Activated CD4-positive, alpha-beta T cell treated with anti-CD3 and anti-CD28 coated beads for 36 hours (primary cell): Measurements from ENCODE around the gene PLN. TPM values are rescaled to one million over a fixed set of nuclear protein-coding genes. Genes with fewer than 3 reads are reported as not detected.

Source experiments
- ATAC-seq: fragments of 200-7000 bp; cut with Tn5 transposase; one replicate; pipeline ENCODE4 v1.10.0; 2021; ENCODE audit warnings: mild to moderate bottlenecking, moderate library complexity
- CTCF ChIA-PET: fragments of 350-600 bp; sonication (Branson Sonifier 250); formaldehyde crosslinking; loops from one replicate; lab custom pipeline; 2021; ENCODE audit warnings: antibody characterized with exemption; lab: Charles Lee
- POLR2A ChIA-PET: fragments of 350-600 bp; sonication (Branson Sonifier 250); formaldehyde crosslinking; loops from one replicate; lab custom pipeline; 2021; ENCODE audit warnings: antibody characterized with exemption, inconsistent platforms; lab: Charles Lee
- DNase-seq: peaks from one replicate; pipeline ENCODE4 v3.0.0-alpha.2; 2020
- H3K27ac Mint-ChIP-seq: one replicate; pipeline ENCODE4 v1.8.0; 2021; ENCODE audit warnings: mixed read lengths
- H3K27me3 Mint-ChIP-seq: one replicate; pipeline ENCODE4 v1.8.0; 2021; ENCODE audit warnings: mixed read lengths
- H3K36me3 Mint-ChIP-seq: one replicate; pipeline ENCODE4 v1.8.0; 2021; ENCODE audit warnings: low read depth, mixed read lengths
- H3K4me1 Mint-ChIP-seq: one replicate; pipeline ENCODE4 v1.8.0; 2021; ENCODE audit warnings: mixed read lengths
- H3K4me3 Mint-ChIP-seq: one replicate; pipeline ENCODE4 v1.8.0; 2021; ENCODE audit warnings: mild to moderate bottlenecking, moderate library complexity, mixed read lengths
- H3K9me3 Mint-ChIP-seq: one replicate; pipeline ENCODE4 v1.8.0; 2021; ENCODE audit warnings: low read depth, mixed read lengths
- intact Hi-C, 2 experiments: fragments of 100-400 bp; cut with DNase I in 1 of 2; cut with micrococcal nuclease in 1 of 2; formaldehyde crosslinking; loops; one replicate each; pipeline versions ENCODE4 v1.14.2 to v1.15.1; 2022 to 2024; cut with DNase I, micrococcal nuclease
- total RNA-seq, 2 experiments: library from RNA; stranded (reverse); gene quantifications; one replicate each; pipeline ENCODE4 v1.2.3, GENCODE V29; 2021

PLN gene
- total RNA-seq, 2 experiments from 2014 or later: not detected

DNA sequence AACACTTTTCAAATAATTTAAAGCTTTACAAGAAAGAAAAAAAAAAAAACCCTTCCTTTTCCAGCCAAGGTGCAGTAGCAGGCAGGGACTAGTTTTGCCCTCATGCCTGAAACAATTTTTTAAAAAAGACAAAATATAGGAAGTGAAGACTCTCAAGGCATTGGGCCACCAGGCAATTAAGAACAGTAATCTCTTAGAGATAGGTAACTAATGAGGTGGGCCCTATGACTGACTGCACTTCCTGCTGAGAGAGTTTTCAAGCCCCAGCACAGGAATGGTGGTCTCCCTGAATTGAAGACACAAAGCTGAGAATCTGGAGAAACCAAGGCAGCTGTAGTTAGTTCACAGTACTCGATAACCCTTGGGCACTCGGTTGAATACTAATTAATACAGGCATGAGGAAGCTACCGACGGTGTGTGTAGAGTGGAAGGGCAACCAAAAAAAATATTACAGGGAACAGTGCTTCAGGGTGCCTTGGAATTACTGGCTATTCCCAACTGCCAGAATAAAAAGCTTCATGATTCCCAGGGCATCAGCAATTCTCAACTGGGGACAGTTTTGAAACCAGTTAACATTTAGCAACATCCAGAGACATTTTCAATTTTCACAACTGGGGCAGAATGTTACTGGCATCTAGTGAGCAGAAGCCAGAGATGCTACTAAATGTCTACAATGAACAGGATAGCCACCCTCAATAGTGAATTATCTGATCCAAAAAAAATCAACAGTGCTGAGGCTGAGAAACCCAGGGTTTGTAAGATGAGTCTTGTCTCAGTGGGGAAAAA, 36.0 kb upstream of the PLN start:
- no peaks in the 10 kb centered on the region for H3K27me3 Mint-ChIP-seq
- intact Hi-C loops: no loop called here
- H3K4me1 Mint-ChIP-seq: peaks cover 28% of the 10 kb centered on the region
- no peaks in the 10 kb centered on the region for H3K9me3 Mint-ChIP-seq
- H3K27ac Mint-ChIP-seq: peak overlapping the region; percentile 70
- ATAC-seq (no peak), DNase-seq (no peak)
- CTCF ChIA-PET: interaction anchor here (0.6 to 1.6 kb wide), 7 partner anchors 14 to 655 kb away, joined by 3 to 6 read pairs (median 3); no protein-coding TSS in a partner anchor
- POLR2A ChIA-PET: no interaction called here
- no peak overlapping the region for H3K4me3 Mint-ChIP-seq
- peaks cover 17% of the 10 kb centered on the region for H3K36me3 Mint-ChIP-seq

DNA sequence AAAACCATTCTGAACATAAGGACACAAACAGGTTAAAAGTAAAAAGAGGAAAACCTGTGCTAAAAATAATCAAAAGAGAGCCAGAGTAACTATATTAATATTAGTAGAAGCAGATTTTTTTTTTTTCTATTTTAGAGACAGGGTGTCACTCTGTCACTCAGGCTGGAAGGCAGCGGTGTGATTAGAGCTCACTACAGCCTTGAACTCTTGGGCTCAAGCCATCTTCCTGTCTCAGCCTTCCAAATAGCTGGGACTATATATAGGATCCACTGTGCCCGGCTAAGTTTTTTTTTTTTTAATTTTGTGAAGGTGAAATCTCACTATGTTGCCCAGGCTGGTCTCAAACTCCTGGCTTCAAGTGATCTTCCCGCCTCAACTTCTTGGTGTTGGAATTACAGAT, 33.4 kb upstream of the PLN start:
- ATAC-seq: no peak
- CTCF ChIA-PET: no interaction called here

DNA sequence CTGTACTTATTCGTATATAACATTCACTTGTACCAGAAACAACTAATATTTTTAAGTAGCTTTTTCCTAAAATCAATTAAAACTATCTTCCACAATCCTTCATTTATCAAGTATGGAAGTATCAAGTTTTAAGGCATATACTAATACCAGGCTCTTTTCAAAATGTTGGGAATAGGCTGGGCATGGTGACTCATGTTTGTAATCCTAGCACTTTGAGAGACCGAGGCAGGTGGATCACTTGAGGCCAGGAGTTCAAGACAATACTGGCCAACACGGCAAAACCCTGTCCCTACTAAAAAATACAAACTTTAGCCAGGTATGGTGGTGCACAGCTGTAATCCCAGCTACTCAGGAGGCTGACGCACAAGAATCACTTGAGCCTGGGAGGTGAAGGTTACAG, 25.7 kb upstream of the PLN start:
- ATAC-seq (no peak), DNase-seq (no peak)
- intact Hi-C loops: no loop called here
- Mint-ChIP-seq H3K4me1 (peaks cover 25% of the 10 kb centered on the region), H3K36me3 (peaks cover 50% of the 10 kb centered on the region), H3K27ac (no peak overlapping the region), H3K9me3 (peaks cover 6% of the 10 kb centered on the region), H3K4me3 (no peak overlapping the region), H3K27me3 (no peaks in the 10 kb centered on the region)
- ChIA-PET CTCF (interaction anchor here (0.6 to 0.7 kb wide), 2 partner anchors 23 to 141 kb away, joined by 3 read pairs; no protein-coding TSS in a partner anchor), POLR2A (no interaction called here)

More for the DNA sequence above, 33.4 kb upstream of the PLN start:
- POLR2A ChIA-PET: no interaction called here
- peaks cover 33% of the 10 kb centered on the region for H3K4me1 Mint-ChIP-seq
- no peak overlapping the region for H3K4me3 Mint-ChIP-seq
- DNase-seq: no peak
- intact Hi-C loops: no loop called here
- H3K36me3 Mint-ChIP-seq: peaks cover 39% of the 10 kb centered on the region
- peaks cover 5% of the 10 kb centered on the region for H3K9me3 Mint-ChIP-seq
- no peaks in the 10 kb centered on the region for H3K27me3 Mint-ChIP-seq
- H3K27ac Mint-ChIP-seq: no peak overlapping the region

DNA sequence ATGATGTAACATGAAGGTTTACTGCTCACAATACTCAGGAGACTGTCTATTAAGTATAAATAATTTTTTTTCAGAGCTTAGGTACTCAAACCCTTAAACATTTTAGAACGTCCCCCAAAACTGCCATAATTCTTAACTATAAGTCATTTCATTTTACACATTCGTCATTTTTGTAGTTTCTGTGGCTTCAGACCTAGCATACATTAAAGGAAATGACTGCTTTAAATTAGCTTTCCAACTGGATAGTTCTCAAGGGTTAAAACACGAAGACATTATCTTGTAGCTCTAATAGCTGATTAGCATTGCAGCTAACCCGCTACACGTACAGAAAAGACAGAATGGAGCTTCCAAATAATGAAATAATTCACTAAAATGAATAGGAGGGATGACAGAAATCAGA, 24.9 kb upstream of the PLN start:
- H3K4me3 Mint-ChIP-seq: no peak overlapping the region
- ATAC-seq: no peak
- H3K27me3 Mint-ChIP-seq: no peaks in the 10 kb centered on the region
- peaks cover 21% of the 10 kb centered on the region for H3K4me1 Mint-ChIP-seq
- peaks cover 42% of the 10 kb centered on the region for H3K36me3 Mint-ChIP-seq
- no peak overlapping the region for H3K27ac Mint-ChIP-seq
- intact Hi-C loops: no loop called here
- CTCF ChIA-PET: no interaction called here
- peaks cover 2% of the 10 kb centered on the region for H3K9me3 Mint-ChIP-seq
- no peak for DNase-seq
- POLR2A ChIA-PET: no interaction called here

DNA sequence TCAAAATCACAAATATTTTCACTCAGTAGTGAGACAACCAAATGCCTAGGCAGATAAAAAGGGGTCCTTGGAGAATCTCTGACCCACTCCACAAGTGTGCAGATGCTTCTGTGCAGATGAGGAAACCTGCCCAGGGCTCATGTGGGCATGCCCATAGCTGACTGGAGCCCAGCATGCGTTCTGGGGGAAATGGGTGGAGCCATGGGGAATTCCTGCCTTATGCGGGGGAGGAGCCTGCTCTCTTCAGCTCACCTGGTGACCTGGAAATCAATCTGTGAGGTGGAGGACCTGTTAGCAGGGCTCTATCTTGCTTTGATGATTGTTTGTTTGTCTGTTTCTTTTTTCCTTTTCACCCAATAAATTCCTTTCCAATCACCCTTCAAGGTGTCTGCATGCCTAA, 23.4 kb upstream of the PLN start:
- intact Hi-C loops: no loop called here
- no peaks in the 10 kb centered on the region for H3K27me3 Mint-ChIP-seq
- H3K36me3 Mint-ChIP-seq: peaks cover 30% of the 10 kb centered on the region
- CTCF ChIA-PET: interaction anchor here (0.5 kb wide), 1 partner anchor 332 kb away, joined by 3 read pairs; no protein-coding TSS in a partner anchor
- H3K4me1 Mint-ChIP-seq: peaks cover 26% of the 10 kb centered on the region
- H3K9me3 Mint-ChIP-seq: peaks cover 2% of the 10 kb centered on the region
- no peak overlapping the region for H3K27ac Mint-ChIP-seq
- H3K4me3 Mint-ChIP-seq: no peak overlapping the region
- POLR2A ChIA-PET: no interaction called here
- DNase-seq (no peak), ATAC-seq (no peak)

DNA sequence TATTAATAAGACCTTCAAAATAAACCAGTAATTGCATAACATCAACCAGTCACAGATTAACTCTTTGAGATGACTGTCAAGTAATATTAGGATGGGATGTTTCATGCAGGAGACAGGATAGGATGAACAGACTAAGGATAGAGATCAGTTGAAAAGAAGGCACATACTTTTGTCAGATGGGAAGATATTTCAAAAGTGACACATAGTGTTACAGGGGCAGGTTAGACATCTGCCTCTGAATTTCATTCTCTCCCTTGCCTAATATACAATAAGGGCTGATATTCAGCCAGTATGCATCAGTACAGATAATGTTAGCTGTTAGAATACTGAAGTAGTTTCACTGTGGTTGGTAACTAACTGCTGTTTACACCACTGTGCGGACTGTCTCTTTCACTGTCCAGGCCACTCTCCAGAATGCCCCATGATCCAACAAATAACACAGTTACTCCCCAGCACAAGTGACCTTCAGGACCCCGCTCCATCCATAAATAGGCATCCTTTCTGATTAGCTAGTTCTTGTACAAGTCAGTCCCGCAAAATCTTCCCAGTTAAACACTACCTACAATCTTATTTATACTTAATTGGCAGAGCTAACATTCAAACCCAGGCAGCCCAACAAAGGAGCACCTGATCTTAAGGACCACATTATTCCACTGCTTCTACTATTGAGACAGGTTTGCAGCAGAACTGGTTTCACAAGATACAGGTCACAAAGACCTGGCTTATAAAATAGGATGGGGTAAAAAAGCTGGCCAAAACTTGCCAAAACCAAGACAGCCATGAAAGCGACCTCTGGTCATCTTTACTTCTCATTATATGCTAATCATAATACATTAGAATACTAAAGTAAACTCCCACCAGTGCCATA, 21.9 kb upstream of the PLN start:
- no peaks in the 10 kb centered on the region for H3K27me3 Mint-ChIP-seq
- peaks cover 28% of the 10 kb centered on the region for H3K4me1 Mint-ChIP-seq
- ATAC-seq (no peak), DNase-seq (no peak)
- ChIA-PET CTCF (interaction anchor here (1.0 to 1.2 kb wide), 3 partner anchors 13 to 39 kb away, joined by 3 read pairs; no protein-coding TSS in a partner anchor), POLR2A (no interaction called here)
- no peak overlapping the region for H3K27ac Mint-ChIP-seq
- H3K9me3 Mint-ChIP-seq: peaks cover 2% of the 10 kb centered on the region
- peaks cover 29% of the 10 kb centered on the region for H3K36me3 Mint-ChIP-seq
- intact Hi-C loops: no loop called here
- H3K4me3 Mint-ChIP-seq: no peak overlapping the region

DNA sequence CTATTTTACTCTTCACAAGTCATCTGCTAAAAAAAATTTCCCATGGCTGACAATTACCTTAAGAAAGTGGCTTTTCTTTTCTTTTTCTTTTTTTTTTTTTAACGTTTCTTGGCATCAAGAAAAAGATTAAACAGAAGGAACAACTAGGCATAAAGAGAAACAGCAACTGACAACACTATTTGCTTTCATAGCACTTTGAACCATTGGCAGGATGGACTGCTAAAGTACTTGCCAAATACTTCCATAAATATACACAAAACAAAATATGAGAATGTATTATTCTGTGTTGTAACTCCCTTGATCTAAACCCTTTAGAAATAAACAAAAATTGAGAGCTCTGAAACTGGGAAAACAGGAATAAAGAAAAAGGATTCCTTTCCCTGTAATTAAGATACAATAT, 20.0 kb upstream of the PLN start:
- H3K27me3 Mint-ChIP-seq: no peaks in the 10 kb centered on the region
- DNase-seq (no peak), ATAC-seq (no peak)
- ChIA-PET POLR2A (interaction anchor here (0.7 kb wide), 1 partner anchor 12 kb away, joined by 3 read pairs; no protein-coding TSS in a partner anchor), CTCF (interaction anchor here (0.9 to 1.0 kb wide), 2 partner anchors 37 to 601 kb away, joined by 4 read pairs; no protein-coding TSS in a partner anchor)
- H3K4me1 Mint-ChIP-seq: peaks cover 38% of the 10 kb centered on the region
- H3K27ac Mint-ChIP-seq: no peak overlapping the region
- intact Hi-C loops: no loop called here
- H3K4me3 Mint-ChIP-seq: no peak overlapping the region
- H3K36me3 Mint-ChIP-seq: peaks cover 37% of the 10 kb centered on the region
- peaks cover 8% of the 10 kb centered on the region for H3K9me3 Mint-ChIP-seq

DNA sequence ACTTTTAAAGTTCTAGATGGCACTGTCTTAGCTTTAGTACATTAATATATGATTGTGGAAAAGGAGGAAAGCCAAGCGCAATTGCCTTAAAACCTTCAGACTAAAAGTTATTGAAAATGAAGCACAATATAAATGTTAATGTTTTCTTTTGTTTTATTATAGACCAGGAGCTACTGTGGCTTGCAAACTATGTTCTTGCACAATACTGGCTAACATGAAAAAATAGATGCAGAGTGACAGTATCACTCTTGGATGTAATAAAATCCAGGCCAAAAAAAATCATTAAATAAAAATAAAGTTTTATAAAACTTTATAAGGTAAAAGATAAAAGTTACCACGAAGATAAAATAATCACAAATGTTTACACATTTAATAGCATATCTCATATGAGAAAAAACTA, 18.3 kb upstream of the PLN start:
- CTCF ChIA-PET: interaction anchor here (1.1 kb wide), 1 partner anchor 37 kb away, joined by 3 read pairs; no protein-coding TSS in a partner anchor
- Mint-ChIP-seq H3K4me3 (no peak overlapping the region), H3K27ac (no peak overlapping the region), H3K4me1 (peaks cover 33% of the 10 kb centered on the region), H3K27me3 (no peaks in the 10 kb centered on the region), H3K36me3 (peaks cover 35% of the 10 kb centered on the region), H3K9me3 (peaks cover 9% of the 10 kb centered on the region)
- POLR2A ChIA-PET: no interaction called here
- intact Hi-C loops: no loop called here
- ATAC-seq (no peak), DNase-seq (no peak)

DNA sequence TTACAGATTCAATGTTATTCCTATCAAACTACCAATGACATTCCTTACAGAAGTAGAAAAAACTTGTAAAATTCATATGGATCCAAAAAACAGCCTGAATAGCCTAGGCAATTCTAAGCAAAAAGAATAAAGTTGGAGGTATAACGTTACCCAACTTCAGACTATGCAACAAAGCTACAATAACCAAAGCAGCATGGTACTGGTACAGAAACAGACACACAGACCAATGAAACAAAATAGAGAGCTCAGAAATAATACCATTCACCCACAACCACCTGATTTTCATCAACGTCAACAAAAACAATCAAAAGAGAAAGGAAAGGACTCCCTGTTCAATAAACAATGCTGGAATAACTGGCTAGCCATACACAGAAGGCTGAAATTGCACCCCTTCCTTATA, 17.2 kb upstream of the PLN start:
- ATAC-seq (no peak), DNase-seq (no peak)
- H3K4me3 Mint-ChIP-seq: no peak overlapping the region
- H3K4me1 Mint-ChIP-seq: peaks cover 35% of the 10 kb centered on the region
- intact Hi-C loops: no loop called here
- POLR2A ChIA-PET: no interaction called here
- CTCF ChIA-PET: no interaction called here
- H3K27me3 Mint-ChIP-seq: no peaks in the 10 kb centered on the region
- H3K9me3 Mint-ChIP-seq: peaks cover 9% of the 10 kb centered on the region
- H3K27ac Mint-ChIP-seq: no peak overlapping the region
- peaks cover 38% of the 10 kb centered on the region for H3K36me3 Mint-ChIP-seq

DNA sequence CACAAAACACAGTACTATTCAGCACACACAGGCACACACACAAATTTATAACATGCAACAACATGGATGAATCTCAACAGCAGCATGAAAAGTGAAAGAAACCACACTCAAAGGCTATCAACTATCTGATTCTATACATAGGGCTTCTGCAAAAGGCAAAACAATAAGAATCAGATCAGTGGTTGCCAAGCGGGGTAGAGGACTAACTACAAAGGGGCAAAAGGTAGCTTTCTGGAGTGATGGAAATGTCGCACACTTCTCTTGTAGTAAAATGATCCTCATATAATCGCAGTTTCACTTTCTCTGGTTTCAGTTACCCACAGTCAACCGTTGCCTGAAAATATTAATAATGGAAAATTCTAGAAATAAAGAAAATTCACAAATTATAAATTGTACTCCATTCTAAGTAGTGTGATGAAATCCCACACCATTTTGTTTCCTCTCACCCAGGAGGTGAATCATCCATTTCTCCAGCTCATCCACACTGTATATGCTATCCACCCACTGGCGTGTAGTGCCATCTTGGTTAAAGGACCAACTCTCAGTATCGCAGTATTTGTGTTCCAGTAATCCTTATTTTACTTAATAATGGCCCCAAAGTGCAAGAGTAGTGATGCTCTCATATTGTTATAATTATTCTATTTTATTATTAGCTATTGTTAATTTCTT, 12.8 kb upstream of the PLN start:
- ChIA-PET POLR2A (no interaction called here), CTCF (no interaction called here)
- intact Hi-C loops: no loop called here
- peaks cover 36% of the 10 kb centered on the region for H3K36me3 Mint-ChIP-seq
- peak; percentile 9 for DNase-seq
- ATAC-seq: peak; percentile 66
- no peaks in the 10 kb centered on the region for H3K27me3 Mint-ChIP-seq
- no peak overlapping the region for H3K4me3 Mint-ChIP-seq
- peaks cover 34% of the 10 kb centered on the region for H3K4me1 Mint-ChIP-seq
- peaks cover 9% of the 10 kb centered on the region for H3K9me3 Mint-ChIP-seq
- no peak overlapping the region for H3K27ac Mint-ChIP-seq

DNA sequence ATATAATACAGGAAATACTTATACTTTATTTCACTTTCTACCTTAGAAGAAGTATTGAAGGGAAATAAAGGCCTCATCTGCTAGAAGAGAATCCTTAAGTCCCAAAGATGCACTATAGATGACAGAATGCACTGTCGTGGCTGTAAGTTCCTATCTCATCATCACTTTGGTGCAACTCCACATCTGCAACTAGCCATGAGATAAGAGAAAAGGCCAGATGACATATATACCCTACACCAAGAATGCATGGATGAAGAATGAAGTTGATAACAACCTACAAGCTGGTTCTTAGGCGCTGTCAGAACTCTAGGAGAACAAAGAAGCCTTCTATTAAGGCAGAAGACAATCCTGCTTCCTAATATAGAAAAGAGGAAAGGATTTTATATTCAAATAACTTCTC, 11.6 kb upstream of the PLN start:
- no peak for ATAC-seq
- H3K27ac Mint-ChIP-seq: no peak overlapping the region
- H3K4me3 Mint-ChIP-seq: no peak overlapping the region
- H3K9me3 Mint-ChIP-seq: peaks cover 5% of the 10 kb centered on the region
- DNase-seq: no peak
- H3K4me1 Mint-ChIP-seq: peaks cover 30% of the 10 kb centered on the region
- ChIA-PET CTCF (no interaction called here), POLR2A (interaction anchor here (0.8 kb wide), 1 partner anchor 593 kb away, joined by 4 read pairs; no protein-coding TSS in a partner anchor)
- intact Hi-C loops: no loop called here
- H3K27me3 Mint-ChIP-seq: no peaks in the 10 kb centered on the region
- H3K36me3 Mint-ChIP-seq: peaks cover 27% of the 10 kb centered on the region
